HG03432 (cell line): ENCODE results near the gene UQCC3.
A peak's percentile ranks its signal among the peaks of the same experiment; 100 is the strongest.
"Not testable (repeated sequence)": the region's sequence is repeated elsewhere in the genome, so short reads cannot be mapped to it uniquely, and the experiment has no call there.

Experiments used
- ATAC-seq: cut with Tn5 transposase; IDR thresholded peaks from one replicate; pipeline ENCODE4 v1.9.1; 2021; ENCODE audit warnings: mild to moderate bottlenecking, moderate library complexity; ENCODE audit not compliant: unreplicated experiment

UQCC3 gene, protein sequence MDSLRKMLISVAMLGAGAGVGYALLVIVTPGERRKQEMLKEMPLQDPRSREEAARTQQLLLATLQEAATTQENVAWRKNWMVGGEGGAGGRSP

DNA sequence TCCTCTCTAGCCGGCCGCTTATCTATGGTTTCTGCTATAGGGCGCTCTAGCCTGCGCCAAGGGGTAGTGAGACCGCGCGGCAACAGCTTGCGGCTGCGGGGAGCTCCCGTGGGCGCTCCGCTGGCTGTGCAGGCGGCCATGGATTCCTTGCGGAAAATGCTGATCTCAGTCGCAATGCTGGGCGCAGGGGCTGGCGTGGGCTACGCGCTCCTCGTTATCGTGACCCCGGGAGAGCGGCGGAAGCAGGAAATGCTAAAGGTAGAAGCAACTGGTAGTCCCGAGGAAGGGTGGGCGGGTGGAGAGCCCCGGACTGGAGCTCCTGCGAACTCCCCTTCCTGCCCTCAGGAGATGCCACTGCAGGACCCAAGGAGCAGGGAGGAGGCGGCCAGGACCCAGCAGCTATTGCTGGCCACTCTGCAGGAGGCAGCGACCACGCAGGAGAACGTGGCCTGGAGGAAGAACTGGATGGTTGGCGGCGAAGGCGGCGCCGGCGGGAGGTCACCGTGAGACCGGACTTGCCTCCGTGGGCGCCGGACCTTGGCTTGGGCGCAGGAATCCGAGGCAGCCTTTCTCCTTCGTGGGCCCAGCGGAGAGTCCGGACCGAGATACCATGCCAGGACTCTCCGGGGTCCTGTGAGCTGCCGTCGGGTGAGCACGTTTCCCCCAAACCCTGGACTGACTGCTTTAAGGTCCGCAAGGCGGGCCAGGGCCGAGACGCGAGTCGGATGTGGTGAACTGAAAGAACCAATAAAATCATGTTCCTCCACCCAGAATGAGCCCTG lies at the start of gene UQCC3, which contains the start of gene LBHD1:
UQCC3 (plus strand) TSS at position 66 of the 782 bp plus-strand sequence; CDS start at position 139, 73 bp downstream.
LBHD1 (minus strand) TSS at position 660 of the 782 bp plus-strand sequence. CDS start 2,236 bp downstream, outside the sequence.
- peak; percentile 68 for ATAC-seq

DNA sequence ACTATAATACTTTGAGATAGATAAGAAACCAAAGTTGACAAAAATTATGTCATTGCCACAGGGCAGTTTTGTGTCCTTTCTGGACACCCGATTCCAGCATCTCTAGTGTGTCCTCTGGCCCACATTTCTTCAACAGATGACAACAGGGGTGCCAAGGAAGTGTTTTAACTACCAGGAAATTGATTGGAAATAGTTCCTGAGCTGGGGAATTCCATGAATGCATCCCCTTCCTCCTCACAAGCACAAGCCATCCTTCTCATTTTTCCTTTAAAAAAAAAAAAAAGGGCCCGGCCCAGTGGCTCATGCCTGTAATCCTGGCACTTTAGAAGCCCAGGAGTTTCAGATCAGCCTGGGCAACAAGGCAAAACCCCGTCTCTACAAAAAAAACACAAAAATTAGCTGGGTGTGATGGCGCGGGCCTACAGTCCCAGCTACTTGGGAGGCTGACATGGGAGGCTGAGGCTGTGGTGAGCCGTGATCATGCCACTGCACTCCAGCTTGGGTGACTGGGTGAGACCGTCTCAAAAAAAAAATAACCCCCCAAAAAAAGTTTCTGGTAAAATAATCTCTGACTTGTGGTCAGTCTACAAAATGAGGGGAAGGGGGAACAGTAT lies 48.9 kb upstream of the UQCC3 start:
- ATAC-seq = no peak

DNA sequence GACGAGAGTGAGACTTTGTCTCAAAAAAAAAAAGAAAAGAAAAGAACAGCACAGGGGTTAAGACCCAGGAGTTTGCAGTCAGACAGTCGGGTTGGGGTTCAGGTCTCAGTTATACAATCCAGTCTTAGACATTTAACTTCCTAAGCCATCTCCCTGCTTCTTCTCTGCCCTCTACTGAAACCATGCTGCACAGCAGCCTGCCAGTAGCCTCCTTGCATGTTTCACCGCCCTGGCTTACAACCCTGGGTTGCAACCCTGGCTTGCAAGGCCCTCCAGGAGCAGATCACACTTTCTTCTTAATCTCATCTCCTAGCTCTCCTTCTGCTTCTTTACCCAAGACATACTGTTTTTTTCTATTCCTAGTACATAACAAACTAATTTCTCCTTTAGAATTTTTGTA lies 43.8 kb upstream of the UQCC3 start:
- no peak for ATAC-seq

DNA sequence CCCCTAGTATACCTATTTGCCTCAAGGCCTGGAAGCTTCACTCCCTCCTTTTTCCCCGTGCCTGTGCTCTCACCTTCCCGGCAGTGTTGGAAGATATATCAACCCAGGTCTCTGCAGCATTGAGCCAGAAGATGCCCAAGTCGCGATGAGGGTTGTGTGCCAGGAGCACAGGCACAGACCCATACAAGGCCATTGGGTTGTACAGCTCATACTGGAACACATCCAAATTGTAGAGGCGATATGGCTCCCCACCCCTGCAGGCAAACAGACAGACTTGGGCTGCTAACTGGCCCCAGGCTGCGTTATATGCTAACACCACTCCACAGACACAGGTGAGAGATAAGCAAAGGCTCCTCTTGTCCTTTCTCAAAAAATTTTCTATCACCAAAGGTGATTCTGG lies 39.0 kb upstream of the UQCC3 start:
- ATAC-seq = no peak

DNA sequence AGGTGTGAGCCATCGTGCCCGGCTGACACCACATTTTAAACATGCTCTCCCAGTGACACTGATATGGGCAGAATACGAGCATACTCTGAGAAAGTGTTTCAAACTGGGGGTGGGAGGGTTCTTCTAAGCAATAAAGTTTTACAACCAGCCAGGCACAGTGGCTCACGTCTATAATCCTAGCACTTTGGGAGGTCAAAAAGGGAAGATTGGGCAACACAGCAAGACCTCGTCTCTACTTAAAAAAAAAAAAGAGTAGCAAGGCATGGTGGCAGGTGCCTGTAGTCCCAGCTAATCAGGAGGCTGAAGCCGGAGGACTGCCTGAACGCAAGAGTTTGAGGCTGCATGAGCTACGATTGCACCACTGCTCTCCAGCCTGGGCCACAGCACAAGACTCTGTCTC lies 27.3 kb upstream of the UQCC3 start:
- no peak for ATAC-seq

DNA sequence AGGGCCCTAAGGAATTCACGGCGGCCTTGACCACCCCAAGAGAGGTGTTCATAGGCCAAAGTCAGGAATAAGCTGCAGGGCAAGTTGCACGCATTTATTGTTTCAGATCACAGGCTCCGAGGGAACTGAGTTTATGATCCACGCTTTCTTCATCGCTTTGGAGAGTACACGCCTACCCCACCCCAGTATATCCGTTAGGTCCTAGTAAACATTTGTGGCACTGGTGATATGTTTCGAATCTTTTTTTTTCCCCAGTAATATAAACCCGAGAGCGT lies 25.9 kb upstream of the UQCC3 start:
- no peak for ATAC-seq

DNA sequence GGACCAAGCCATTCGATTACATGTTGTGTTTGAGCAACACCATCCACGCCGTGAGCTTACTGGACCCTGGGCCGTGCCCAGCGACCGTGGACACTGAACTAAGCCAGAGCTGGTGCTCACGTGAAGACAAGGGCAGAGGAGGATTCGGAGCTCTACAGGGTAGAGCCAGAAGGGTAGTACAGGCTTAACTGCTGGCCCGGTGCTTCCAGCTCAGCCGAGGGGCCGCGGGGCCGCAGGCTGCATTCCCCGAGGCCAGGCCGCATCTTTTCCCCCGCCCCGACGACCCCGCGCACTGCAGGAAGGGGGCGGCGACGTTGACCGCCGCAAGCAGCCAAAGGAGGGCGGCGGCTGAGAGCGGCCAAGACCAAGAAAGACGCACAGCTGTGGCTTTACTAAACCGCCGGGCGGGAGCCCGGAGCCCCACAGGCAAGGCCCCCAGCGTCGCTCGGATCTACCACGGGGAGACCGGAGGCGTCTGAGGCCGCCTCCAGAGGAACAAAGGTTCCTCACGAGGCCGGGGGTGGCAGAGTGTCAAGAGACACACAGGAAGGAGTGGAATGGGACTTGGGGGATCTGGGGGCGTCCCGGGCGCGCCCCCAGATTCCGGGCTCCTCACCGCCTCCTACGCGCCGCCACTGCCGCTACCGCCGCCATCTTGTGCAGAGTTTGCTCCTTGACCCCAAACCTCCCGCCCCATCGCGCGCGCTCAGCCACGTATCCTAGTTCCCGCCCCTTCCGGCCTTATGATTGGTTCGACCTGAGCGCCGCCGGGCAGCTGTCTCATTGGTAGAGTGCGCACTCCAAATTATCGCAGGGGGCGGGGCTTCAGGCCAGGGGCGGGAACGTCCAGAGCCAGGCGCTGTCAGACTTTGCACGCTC lies 25.3 kb upstream of the UQCC3 start, which contains the start of gene GANAB:
GANAB (minus strand) TSS at position 668 of the 879 bp plus-strand sequence; CDS start at position 654, 14 bp downstream.
- peak; percentile 91 for ATAC-seq

DNA sequence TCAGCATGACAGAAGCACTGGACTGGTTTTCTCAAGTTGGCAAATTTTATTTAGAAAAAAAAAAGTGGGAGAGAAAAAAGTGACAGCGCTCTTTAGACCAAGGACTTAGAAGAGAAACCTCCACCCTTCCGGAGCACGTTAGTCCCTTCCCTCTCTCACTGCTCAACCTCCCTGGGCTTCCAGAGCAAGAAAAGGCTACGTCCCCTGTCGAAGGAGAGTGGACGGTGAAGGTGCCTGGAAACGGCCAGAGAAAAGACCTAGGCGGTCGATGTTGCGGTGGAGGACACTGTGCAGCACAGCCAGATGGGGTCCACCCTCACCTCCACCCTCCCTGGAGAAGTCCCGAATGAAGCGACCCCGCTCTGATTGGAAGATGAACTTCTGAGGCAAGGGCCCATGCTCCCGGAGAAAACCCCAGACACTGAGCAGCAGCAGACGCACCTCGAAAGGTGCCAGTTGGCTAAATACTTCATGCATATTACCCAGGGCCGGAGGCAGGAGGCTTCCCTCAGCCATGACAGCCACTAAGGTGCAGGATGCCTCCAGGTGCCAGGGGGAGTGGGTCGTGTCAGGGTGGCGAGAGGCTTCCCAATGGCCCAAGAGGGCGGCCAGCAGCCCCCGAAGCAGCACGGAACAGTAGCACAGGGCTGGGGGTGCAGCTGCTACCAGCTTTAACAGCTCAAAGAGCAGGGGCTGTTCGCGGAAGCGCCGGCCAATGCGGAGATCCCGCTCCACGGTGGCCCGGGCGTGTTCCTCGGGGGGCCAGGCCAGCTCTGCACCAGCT lies 24.5 kb upstream of the UQCC3 start:
- ATAC-seq = no peak

DNA sequence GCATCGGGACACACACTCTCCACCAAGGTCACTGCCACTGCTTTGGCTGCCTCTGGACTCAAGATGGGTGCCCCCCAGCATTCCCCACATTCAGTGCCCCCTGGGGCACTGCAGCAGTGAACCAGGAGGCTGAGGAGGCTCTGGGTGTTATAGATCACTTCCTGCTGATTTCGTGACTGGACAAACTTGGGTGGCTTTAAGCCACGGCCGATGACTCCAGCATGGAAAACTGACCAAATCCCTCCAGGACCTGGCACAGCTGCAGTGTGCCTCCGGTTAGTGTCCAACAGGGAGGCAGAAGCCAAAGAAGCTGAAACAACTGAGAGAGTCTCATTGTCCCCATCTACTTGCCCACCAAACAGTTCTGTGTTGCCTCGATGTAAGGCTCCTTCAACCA lies 23.9 kb upstream of the UQCC3 start:
- ATAC-seq = no peak

DNA sequence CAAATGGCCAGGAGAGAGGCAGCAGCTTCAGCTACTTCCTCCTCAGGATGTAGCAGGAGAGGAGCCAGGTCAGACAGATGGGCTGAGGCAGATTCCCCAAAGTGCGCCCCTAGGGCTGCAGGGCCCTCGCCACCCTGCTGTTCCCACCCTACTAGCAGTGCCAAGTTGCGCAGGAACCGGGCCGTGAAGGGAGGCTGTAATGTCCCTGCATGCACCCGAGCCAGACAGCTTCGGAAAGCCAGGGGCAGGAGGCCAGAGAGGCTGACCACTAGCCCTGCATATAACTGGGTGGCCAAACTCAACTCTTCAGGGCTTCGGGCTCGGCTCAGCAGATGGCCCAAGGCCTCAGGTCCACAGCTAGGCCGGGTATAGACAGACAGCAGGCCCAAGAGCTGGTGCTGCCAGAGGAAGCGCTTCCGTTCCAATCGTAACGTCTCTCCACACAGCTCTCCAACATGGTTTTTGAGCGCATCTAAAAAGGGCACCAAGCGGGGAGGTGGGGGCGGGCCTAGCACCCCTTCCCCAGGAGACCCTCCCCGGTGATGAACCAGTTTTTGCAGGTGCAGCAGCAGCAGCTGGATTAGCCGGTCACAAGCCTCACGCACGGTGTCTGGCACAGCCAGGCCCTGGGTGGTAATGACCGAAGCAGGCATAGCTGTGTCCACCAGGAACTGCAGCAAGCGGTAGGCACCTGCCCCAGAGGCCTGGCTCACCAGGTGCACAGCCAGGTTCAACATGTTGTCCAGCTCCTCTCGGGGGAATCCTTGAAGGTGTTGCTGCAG lies 23.1 kb upstream of the UQCC3 start:
- ATAC-seq = no peak

DNA sequence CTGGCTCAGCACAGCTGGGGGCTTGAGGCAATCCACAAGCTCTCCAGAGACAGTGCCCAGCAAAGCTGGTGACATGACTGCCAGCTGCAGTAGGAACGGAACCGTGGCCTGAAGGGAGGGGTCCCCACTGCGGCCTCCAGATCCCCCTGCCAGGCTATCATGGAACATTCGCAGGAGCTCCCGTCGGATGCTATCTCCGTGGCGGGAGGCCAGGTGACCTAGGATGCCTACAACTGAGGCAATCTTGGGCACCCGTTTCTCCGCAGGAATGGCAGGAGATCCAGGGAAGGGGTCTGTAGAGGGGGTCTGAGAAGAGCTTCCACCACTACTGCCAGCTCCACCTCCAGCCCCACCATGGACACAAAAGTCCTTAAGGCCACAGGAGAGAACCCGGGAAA lies 22.5 kb upstream of the UQCC3 start:
- no peak for ATAC-seq

DNA sequence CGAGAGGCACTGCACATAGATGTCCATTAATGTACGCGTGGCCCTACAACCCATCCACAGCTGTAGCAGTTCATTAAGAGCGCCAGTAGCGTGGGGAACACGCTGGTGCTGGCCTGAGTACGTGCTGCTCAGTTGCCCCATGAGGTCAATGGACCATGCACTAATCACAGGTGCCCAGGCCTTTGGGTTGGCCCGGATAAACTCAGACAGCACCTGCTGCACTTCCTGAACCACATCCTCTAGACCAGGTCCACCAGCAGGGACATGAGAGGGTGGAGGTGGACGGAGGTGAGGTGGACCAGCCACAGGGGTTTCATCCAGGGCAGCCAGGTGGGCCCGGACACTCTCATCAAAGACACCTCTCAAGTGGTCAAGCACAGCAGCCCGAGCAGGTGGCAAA lies 22.0 kb upstream of the UQCC3 start:
- no peak for ATAC-seq

DNA sequence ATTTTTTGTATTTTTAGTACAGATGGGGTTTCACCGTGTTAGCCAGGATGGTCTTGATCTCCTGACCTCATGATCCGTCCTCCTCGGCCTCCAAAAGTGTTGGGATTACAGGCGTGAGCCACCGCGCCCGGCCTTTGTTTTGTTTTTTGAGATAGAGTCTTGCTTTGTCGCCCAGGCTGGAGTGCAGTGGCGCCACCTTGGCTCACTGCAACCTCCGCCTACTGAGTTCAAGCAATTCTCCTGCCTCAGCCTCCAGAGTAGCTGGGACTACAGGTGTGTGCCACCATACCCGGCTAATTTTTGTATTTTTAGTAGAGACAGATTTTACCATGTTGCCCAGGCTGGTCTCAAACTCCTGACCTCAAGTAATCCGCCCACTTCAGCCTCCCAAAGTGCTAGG lies 21.2 kb upstream of the UQCC3 start:
- not testable (repeated sequence) for ATAC-seq

DNA sequence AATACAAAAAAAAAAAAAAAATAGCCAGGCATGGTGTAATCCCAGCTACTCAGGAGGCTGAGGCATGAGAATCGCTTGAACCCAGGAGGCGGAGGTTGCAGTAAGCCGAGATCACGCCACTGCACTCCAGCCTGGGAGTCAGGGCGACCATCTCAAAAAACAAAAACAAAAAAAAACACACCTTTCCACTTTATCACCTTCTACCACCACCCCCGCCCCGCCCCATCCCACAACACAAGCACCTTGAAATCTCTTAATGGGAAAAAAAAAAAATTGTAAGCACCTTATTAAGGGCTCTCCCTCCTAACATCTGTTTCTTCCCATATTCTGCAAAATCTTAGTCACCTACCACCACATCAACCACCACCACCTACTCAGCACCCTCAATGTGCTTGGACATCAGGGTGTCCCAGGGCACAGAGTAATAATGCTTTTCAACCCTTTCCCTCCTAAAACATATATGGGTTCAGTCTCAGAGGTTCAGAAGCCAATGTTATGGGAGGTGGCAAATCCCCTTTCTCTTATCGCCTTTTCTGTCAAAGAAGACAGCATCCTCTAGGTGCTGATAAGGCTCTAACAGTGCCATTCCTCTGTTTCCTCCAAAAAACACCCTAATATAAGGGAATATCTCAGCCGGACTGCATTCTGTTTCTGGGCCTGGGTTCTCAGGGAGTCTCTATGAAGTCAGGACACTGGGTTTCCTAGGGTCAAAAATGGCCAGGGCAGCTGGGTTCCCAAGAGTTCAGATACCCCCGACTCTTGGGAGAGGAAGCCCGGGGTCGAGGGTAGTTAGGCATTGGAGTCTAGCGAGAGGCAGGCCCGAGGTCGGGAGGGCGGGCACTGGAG lies 19.1 kb upstream of the UQCC3 start:
- ATAC-seq = no peak

DNA sequence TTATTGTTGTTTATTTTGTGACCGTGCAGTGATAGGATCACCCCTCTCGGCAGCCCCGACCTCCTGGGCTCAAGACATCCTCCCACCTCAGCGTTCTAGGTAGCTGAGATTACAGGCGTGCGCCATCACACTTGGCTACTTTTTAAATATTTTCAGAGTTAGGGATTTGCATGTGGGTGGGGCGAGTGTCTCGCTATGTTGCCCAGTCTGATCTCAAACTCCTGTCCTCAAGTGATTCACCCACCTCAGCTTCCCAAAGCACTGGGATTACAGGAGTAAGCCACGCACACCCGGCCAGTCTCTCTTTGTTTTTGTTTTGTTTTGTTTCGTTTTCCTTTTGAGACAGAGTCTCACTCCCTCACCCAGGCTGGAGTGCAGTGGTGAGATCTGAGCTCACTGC lies 17.2 kb upstream of the UQCC3 start:
- no peak for ATAC-seq

DNA sequence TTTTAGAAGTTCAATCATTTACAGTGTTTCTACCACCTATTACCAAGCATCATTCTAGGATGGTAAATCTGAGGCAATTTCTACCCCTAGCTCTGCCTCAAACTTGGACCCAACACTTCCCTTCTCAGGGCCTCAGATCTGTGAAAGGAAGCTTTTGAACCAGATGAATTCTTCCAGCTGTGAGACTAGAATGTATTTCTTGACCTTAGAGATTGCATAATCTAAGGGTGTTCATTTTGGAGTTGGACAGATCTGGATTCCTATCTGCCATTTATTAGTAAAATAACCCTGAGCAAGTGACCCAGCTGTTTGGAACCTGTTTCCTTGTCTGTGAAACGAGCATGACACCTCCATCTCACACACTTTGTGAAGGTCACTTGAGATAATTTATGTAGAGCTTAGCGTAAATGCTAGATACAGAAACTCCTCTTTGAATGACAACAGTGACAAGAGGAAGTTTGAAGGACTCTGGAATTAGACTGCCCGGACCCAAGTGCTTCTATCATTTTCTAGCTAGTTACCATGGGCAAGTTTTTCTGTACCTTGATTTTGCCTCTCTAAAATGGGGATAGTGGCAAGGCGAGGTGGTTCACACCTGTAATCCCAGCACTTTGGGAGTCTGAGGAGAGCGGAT lies 14.6 kb upstream of the UQCC3 start:
- ATAC-seq = no peak

DNA sequence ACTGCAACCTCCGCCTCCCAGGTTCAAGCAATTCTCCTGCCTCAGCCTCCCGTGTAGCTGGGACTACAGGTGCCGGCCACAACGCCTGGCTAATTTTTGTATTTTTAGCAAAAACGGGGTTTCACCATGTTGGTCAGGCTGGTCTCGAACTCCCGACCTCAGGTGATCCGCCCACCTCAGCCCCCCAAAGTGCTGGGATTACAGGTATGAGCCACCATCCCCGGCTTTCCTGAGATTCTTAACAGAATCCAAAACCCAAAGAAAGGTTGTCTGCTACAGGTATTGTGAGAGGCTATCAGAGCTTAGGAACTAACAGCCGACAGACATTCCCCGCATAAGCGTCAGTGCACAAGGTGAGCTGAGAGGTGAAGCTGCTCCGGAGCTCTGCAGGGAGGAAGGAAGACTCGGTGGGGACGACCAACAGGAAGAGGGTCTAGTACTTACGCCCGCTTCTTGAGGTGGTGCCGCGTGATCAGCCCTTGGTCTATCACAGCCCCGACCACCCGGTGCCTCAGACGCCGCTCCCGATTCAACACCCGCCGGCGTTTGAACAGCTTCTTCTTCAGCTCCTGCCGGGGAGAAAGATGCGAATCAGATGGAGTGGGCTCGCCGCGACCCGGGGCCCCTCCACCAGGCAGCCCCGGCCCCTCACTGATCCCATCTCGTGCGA lies 6.9 kb upstream of the UQCC3 start:
- ATAC-seq = peak; percentile 36

DNA sequence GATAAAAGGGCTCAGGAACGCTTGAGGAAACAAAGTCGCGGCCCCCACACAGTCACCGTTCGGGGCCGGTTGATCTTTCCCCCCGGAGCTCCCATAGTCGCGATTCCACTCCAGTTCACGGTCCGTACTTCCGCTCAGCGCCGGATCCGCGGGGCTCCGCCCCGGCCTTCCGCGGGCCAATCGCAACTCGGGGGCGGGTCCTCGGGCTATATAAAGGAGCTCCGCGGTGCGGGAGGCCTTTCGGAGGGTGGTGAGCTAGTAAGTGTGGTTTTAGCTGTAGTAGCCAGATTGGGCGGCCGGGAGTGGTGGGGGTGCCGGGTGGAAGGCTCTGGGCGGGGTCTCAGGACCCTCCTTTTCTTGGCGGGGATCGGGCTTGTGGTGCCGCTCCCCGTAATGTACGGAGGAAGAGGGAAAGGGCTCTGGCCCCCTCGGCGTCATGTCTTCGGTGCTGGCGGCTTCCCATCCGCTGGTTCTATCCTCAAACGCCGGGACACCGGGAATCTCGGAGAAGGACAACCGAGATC lies 6.3 kb upstream of the UQCC3 start, which contains the start of the genes C11orf98 and CSKMT:
C11orf98 (minus strand) TSS at position 136 of the 524 bp plus-strand sequence; CDS start at position 95, 41 bp downstream.
CSKMT (plus strand) TSS at position 238 of the 524 bp plus-strand sequence. CDS start 568 bp downstream, outside the sequence.
- ATAC-seq = peak; percentile 87
